DND-41 (cell line): ENCODE results near the gene PJVK.

Source experiments
- CTCF ChIP-seq: IDR thresholded peaks from 2 replicates; pipeline ENCODE4 v1.5.1; 2012; ENCODE audit warnings: borderline replicate concordance, low read length, moderate library complexity, mild to moderate bottlenecking; ENCODE audit not compliant: poor library complexity, severe bottlenecking; ENCODE audit errors: extremely low read depth
- EZH2 ChIP-seq: IDR thresholded peaks from 3 replicates; pipeline ENCODE4 v1.6.1; 2012; ENCODE audit warnings: borderline replicate concordance, low read depth, mild to moderate bottlenecking, moderate library complexity, low read length, inconsistent platforms; ENCODE audit not compliant: severe bottlenecking

GRCh38 chr2:178450524-178450773 is 729 bp upstream of the PJVK start:
- TF ChIP-seq EZH2 (no peak), CTCF (no peak)
